Measurements from ENCODE around the gene PLSCR4.
"Not testable (repeated sequence)": the region's sequence is repeated elsewhere in the genome, so short reads cannot be mapped to it uniquely, and the experiment has no call there.

The PLSCR4 gene

GRCh38 chr3:146246526-146246925, 4.4 kb downstream of the PLSCR4 start:
- DNase-seq: no peak

- DNase-seq: no peak
These were observed 7.3 kb downstream of the PLSCR4 start for GRCh38 chr3:146243559-146243958.

- peak; percentile 10 for DNase-seq
These were observed 9.2 kb downstream of the PLSCR4 start for GRCh38 chr3:146241523-146242240.

- no peak for DNase-seq
These were observed 17.4 kb downstream of the PLSCR4 start for GRCh38 chr3:146233487-146233886.

GRCh38 chr3:146227486-146227885, 23.4 kb downstream of the PLSCR4 start:
- DNase-seq: no peak

GRCh38 chr3:146226881-146227280, 24.0 kb downstream of the PLSCR4 start:
- DNase-seq: no peak

- not testable (repeated sequence) for DNase-seq
These were observed 25.4 kb downstream of the PLSCR4 start for GRCh38 chr3:146225458-146225857.

GRCh38 chr3:146223401-146224373, 27.2 kb downstream of the PLSCR4 start:
- DNase-seq: no peak

GRCh38 chr3:146222204-146223046, 28.5 kb downstream of the PLSCR4 start:
- no peak for DNase-seq

GRCh38 chr3:146221276-146221675, 29.6 kb downstream of the PLSCR4 start:
- DNase-seq: no peak

- peak; percentile 28 for DNase-seq
These were observed 31.7 kb downstream of the PLSCR4 start for GRCh38 chr3:146218880-146219866.

- DNase-seq: no peak
These were observed 33.6 kb downstream of the PLSCR4 start for GRCh38 chr3:146217324-146217723.

GRCh38 chr3:146214493-146214892, 36.4 kb downstream of the PLSCR4 start:
- DNase-seq: no peak

GRCh38 chr3:146209371-146209770, 41.5 kb downstream of the PLSCR4 start:
- no peak for DNase-seq

- no peak for DNase-seq
These were observed 47.1 kb downstream of the PLSCR4 start for GRCh38 chr3:146203776-146204175.

GRCh38 chr3:146200461-146201220, 50.3 kb downstream of the PLSCR4 start:
- peak; percentile 44 for DNase-seq

GRCh38 chr3:146199762-146200161, 51.1 kb downstream of the PLSCR4 start:
- DNase-seq: no peak

- no peak for DNase-seq
These were observed 54.1 kb downstream of the PLSCR4 start for GRCh38 chr3:146196789-146197188.

GRCh38 chr3:146195605-146196004, 55.3 kb downstream of the PLSCR4 start:
- DNase-seq: no peak

- DNase-seq: no peak
These were observed 55.9 kb downstream of the PLSCR4 start for GRCh38 chr3:146195030-146195429.

- no peak for DNase-seq
These were observed 59.9 kb downstream of the PLSCR4 start for GRCh38 chr3:146191051-146191450.

Data from fibroblast of skin of right quadriceps (primary cell).